ENCODE data around the gene LMTK3. TPM values are rescaled to one million over a fixed set of nuclear protein-coding genes. Genes with fewer than 3 reads are reported as not detected.

LMTK3 gene
- total and polyA plus RNA-seq, 2 of the 4 experiments (the other 2 are of a cell fraction), result 0.18 to 0.87 TPM

- H2AFZ ChIP-seq (replicated peaks; ENCODE audit: low read length, poor library complexity), result peak overlapping the region; percentile 41
- in situ Hi-C loops (cut with MboI; ENCODE audit: low sequenced_read_pairs), result no loop called here
- no peak overlapping the region for H2BK120ac ChIP-seq (ENCODE audit: low read depth, low read length)
- no peak overlapping the region for H3K4ac ChIP-seq (ENCODE audit: low read depth, low read length)
- H4K20me1 ChIP-seq (ENCODE audit: insufficient read depth, low read length), result no peaks in the 10 kb centered on the region
- H3K23ac ChIP-seq (ENCODE audit: low read depth, low read length), result no peak overlapping the region
- peak overlapping the region; percentile 45 for H2BK5ac ChIP-seq (ENCODE audit: low read depth, low read length, poor library complexity, severe bottlenecking)
- H3K4me3 ChIP-seq (ENCODE audit: insufficient read depth, low read depth, low read length), result no peak overlapping the region
- H3K79me1 ChIP-seq (ENCODE audit: low read depth in 1 of 2, low read length in 2 of 2), result no peaks in the 10 kb centered on the region
- no peak overlapping the region for H3K4me2 ChIP-seq (ENCODE audit: low read depth, low read length)
- ChIA-PET CTCF (no interaction called here), POLR2A (ENCODE audit: unreplicated experiment) (no interaction called here)
- no peak overlapping the region for H3K9ac ChIP-seq (ENCODE audit: low read depth, low read length)
- H3K9me3 ChIP-seq (ENCODE audit: control insufficient read depth, insufficient read depth, low read length), result no peaks in the 10 kb centered on the region
- BruUV-seq (replicated peaks), result no TSS peak
- H3K36me3 ChIP-seq (ENCODE audit: control insufficient read depth, insufficient read depth, low read length), result no peaks in the 10 kb centered on the region
- 88% methylated on average over 6 of the region's 11 CpGs; no CpG with 5 or more reads in 1 of the 2 experiments for WGBS, 2 experiments (ENCODE audit: extremely low coverage in 2 of 2, insufficient read length in 1 of 2)
- H2AK9ac ChIP-seq (replicated peaks; ENCODE audit: low read depth, low read length, poor library complexity), result no peak overlapping the region
- H3K27me3 ChIP-seq (ENCODE audit: control insufficient read depth, insufficient read depth, low read length), result no peaks in the 10 kb centered on the region
- dilution Hi-C loops (cut with HindIII; ENCODE audit: low sequenced_read_pairs, unreplicated experiment), result no loop called here
- H4K5ac ChIP-seq (ENCODE audit: low read depth, low read length), result no peak overlapping the region
- no peak for ATAC-seq (ENCODE audit: low read depth)
- no peak overlapping the region for H2AK5ac ChIP-seq (ENCODE audit: low read depth, low read length)
- no peak overlapping the region for H4K8ac ChIP-seq (ENCODE audit: low read depth in 2 of 2, low read length in 2 of 2)
- no peak overlapping the region for H2BK15ac ChIP-seq (ENCODE audit: low read depth, low read length)
- H3K56ac ChIP-seq (ENCODE audit: extremely low read depth, insufficient read depth, low read length), result no peak overlapping the region
- TF ChIP-seq POLR2A (IDR thresholded peaks at IDR 0.05; ENCODE audit: low read depth, low read length) (no peak), RAD21 (IDR thresholded peaks at IDR 0.05; ENCODE audit: low read length) (no peak), CEBPB (IDR thresholded peaks at IDR 0.05; ENCODE audit: low read depth, low read length) (no peak), NFE2L2 (IDR thresholded peaks at IDR 0.05; ENCODE audit: low read depth, low read length) (no peak), MAFK (IDR thresholded peaks at IDR 0.05; ENCODE audit: low read depth, low read length) (no peak), BHLHE40 (IDR thresholded peaks at IDR 0.05; ENCODE audit: low read depth, low read length) (no peak), MAZ (IDR thresholded peaks at IDR 0.05; ENCODE audit: borderline replicate concordance, low read depth, low read length) (no peak)
- TF ChIP-seq, protein P1, sequence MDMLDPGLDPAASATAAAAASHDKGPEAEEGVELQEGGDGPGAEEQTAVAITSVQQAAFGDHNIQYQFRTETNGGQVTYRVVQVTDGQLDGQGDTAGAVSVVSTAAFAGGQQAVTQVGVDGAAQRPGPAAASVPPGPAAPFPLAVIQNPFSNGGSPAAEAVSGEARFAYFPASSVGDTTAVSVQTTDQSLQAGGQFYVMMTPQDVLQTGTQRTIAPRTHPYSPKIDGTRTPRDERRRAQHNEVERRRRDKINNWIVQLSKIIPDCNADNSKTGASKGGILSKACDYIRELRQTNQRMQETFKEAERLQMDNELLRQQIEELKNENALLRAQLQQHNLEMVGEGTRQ (IDR thresholded peaks at IDR 0.05; ENCODE audit: low read depth, low read length), result no peak
- peaks cover 3% of the 10 kb centered on the region; the same call in 1 of the 2 replicates for H3K9me1 ChIP-seq (ENCODE audit: insufficient read depth, low read length)
- DNase-seq, result no peak
- H4K91ac ChIP-seq (ENCODE audit: insufficient read depth, low read depth, low read length), result no peak overlapping the region
- H3K18ac ChIP-seq (ENCODE audit: low read depth, low read length), result no peak overlapping the region
- no peak overlapping the region for H3K14ac ChIP-seq (replicated peaks; ENCODE audit: low read depth, low read length)
- intact Hi-C loops (cut with micrococcal nuclease), result no loop called here
- H2BK20ac ChIP-seq (ENCODE audit: low read depth, low read length), result no peak overlapping the region
- 0 out of 2 replicates have a peak, but pooled peaks cover 2% of the 10 kb centered on the region for H3K4me1 ChIP-seq (ENCODE audit: control insufficient read depth, insufficient read depth, low read length)
- no peak overlapping the region for H3K27ac ChIP-seq (ENCODE audit: insufficient read depth, low read length)
Observed at GRCh38 chr19:48561412-48561811, 49.8 kb upstream of the LMTK3 start.

Measured in IMR-90 (cell line).